K562 (cell line): Measurements from ENCODE around the gene CTSF. TPM values are rescaled to one million over a fixed set of nuclear protein-coding genes. Genes with fewer than 3 reads are reported as not detected.

Experiments used
- BCL6 ChIP-seq: fragments of 250-450 bp; sonication (Bioruptor Pico); IDR thresholded peaks from 2 replicates; pipeline ENCODE4 v1.4.0; 2020
- ETV1 ChIP-seq: fragments of 450-650 bp; conservative IDR thresholded peaks from 2 replicates; pipeline ENCODE4 v1.6.1; 2016; ENCODE audit warnings: missing genetic modification characterization, control low read depth, low read depth, missing compliant biosample characterization
- FUS ChIP-seq: fragments of 200-400 bp; formaldehyde crosslinking; optimal IDR thresholded peaks from 2 replicates; pipeline ENCODE3; 2017; ENCODE audit warnings: low read depth, low read length
- HDAC2 ChIP-seq: fragments of 450-650 bp; IDR thresholded peaks from 2 replicates; pipeline ENCODE4 v1.6.1; 2016; ENCODE audit warnings: mild to moderate bottlenecking
- HNRNPUL1 ChIP-seq: fragments of 200-400 bp; formaldehyde crosslinking; IDR thresholded peaks from 2 replicates; pipeline ENCODE4 v1.6.1; 2017; ENCODE audit warnings: low read length
- KDM1A ChIP-seq, 2 experiments: fragments of 450-650 bp; IDR thresholded peaks; 2 replicates each; pipeline ENCODE4 v1.6.1; 2016; ENCODE audit warnings: mild to moderate bottlenecking in 2 of 2
- LCOR ChIP-seq: sonication (generic); formaldehyde crosslinking; IDR thresholded peaks from 2 replicates; pipeline ENCODE4 v1.8.0; 2022; ENCODE audit warnings: mild to moderate bottlenecking, missing genetic modification reagents
- MAFG ChIP-seq: fragments of 450-650 bp; conservative IDR thresholded peaks from 2 replicates; pipeline ENCODE4 v1.6.1; 2016; ENCODE audit warnings: missing genetic modification characterization, missing compliant biosample characterization
- MEIS2 ChIP-seq: fragments of 450-650 bp; IDR thresholded peaks from 2 replicates; pipeline ENCODE4 v1.6.1; 2014; ENCODE audit warnings: mild to moderate bottlenecking; ENCODE audit not compliant: partially characterized antibody
- ZNF282 ChIP-seq: sonication (generic); formaldehyde crosslinking; IDR thresholded peaks from 2 replicates; pipeline ENCODE4 v1.8.1; 2023; ENCODE audit warnings: missing genetic modification reagents
- ZNF77 ChIP-seq: fragments of 250-450 bp; sonication (Bioruptor Pico); IDR thresholded peaks from 2 replicates; pipeline ENCODE4 v1.5.0; 2020
- polyA plus RNA-seq, 8 experiments: library from polyadenylated mRNA; depleted of rRNA in 4 of 8; stranded (reverse) in 5 of 8; unstranded in 3 of 8; fragments of >200 nt; fragmentation: Nextera tagmentation in 2 of 8; fragmentation: Illumina TruSeq in 1 of 8; extraction: Ambion mirVana in 2 of 8; extraction: Trizol in 1 of 8; gene quantifications; 2 replicates each; pipeline versions ENCODE4 v1.2.1 to v1.2.3, GENCODE V29; 2011 to 2014; ENCODE audit warnings: inconsistent platforms in 1 of 8, missing spikeins in 1 of 8
- total RNA-seq, 7 experiments: library from RNA; depleted of rRNA in 6 of 7; stranded (reverse); fragments of >200 nt in 6 of 7; fragmentation: Illumina TruSeq in 2 of 7; extraction: Trizol in 2 of 7; gene quantifications; 2 replicates each; pipeline versions ENCODE4 v1.2.1 to v1.2.3, GENCODE V29; 2011 to 2021; ENCODE audit warnings: low replicate concordance in 1 of 7
- TF ChIP-seq, protein P1 (sequence below), 2 experiments: fragments of 450-650 bp; formaldehyde crosslinking in 1 of 2; IDR thresholded peaks; 2 replicates each; pipeline versions ENCODE4 v1.4.0 to v1.6.1; 2014 to 2020; ENCODE audit warnings: mild to moderate bottlenecking in 2 of 2, borderline replicate concordance in 1 of 2, low read depth in 1 of 2
- TF ChIP-seq, protein P2 (sequence below): fragments of 450-650 bp; IDR thresholded peaks from one replicate; pipeline ENCODE4 v1.6.1; 2018; ENCODE audit warnings: mild to moderate bottlenecking, moderate library complexity; ENCODE audit not compliant: partially characterized antibody
- TF ChIP-seq, protein P3 (sequence below): fragments of 450-650 bp; IDR thresholded peaks from 2 replicates; pipeline ENCODE4 v1.6.1; 2017; ENCODE audit warnings: antibody characterized with exemption, mild to moderate bottlenecking

CTSF gene
- total and polyA plus RNA-seq, 9 of the 15 experiments (the other 6 are each of a cell fraction or from before 2014, with no cell fraction given), result 0.41 to 10.5 (median 3.8) TPM

DNA sequence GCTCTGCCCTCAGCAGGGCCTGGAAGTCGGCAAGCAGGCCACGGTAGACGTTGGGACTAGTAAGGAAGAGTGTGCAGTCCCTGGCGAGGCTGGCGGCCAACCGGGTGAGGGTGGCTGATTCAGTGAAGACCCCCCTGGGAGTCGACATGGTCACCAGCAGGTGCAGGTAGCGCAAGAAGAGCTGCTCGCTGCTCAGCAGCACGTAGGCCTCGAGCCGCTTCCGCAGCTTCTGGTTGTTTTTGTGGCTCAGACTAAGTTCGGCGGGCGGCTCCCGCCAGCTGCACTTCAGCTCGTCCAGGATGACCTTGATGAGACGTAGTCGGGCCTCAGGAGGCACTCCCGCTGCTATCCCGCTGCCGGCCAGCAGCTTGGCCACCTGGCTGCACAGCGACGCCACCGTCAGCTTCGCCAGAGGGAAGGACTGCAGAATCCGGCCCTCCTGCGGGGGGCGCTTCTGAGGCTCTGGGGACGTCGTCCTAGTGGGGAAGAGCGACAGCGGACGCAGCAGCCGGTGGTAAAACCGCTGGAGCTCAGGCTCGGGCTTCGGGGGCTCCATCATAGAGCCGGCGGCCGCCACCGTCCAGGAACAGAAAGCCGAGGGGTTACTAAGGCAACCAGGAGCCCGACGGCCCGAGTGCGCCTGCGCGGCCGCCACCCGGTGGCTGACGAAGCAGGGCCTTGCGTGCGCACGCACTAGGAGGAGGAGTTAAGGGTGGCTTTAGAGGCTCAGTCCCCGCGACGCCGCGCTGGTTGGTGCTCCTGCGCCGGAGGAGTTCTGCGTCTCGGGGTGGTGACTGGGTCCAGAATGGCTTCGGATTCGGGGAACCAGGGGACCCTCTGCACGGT is 24.3 kb upstream of the CTSF start, which contains the start of the genes CCDC87 and CCS (continued):
- TF ChIP-seq, protein P1, sequence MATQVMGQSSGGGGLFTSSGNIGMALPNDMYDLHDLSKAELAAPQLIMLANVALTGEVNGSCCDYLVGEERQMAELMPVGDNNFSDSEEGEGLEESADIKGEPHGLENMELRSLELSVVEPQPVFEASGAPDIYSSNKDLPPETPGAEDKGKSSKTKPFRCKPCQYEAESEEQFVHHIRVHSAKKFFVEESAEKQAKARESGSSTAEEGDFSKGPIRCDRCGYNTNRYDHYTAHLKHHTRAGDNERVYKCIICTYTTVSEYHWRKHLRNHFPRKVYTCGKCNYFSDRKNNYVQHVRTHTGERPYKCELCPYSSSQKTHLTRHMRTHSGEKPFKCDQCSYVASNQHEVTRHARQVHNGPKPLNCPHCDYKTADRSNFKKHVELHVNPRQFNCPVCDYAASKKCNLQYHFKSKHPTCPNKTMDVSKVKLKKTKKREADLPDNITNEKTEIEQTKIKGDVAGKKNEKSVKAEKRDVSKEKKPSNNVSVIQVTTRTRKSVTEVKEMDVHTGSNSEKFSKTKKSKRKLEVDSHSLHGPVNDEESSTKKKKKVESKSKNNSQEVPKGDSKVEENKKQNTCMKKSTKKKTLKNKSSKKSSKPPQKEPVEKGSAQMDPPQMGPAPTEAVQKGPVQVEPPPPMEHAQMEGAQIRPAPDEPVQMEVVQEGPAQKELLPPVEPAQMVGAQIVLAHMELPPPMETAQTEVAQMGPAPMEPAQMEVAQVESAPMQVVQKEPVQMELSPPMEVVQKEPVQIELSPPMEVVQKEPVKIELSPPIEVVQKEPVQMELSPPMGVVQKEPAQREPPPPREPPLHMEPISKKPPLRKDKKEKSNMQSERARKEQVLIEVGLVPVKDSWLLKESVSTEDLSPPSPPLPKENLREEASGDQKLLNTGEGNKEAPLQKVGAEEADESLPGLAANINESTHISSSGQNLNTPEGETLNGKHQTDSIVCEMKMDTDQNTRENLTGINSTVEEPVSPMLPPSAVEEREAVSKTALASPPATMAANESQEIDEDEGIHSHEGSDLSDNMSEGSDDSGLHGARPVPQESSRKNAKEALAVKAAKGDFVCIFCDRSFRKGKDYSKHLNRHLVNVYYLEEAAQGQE (IDR thresholded peaks at IDR 0.05; ENCODE audit: borderline replicate concordance), result peak; percentile 48
- TF ChIP-seq, protein P1 (CRISPR knock-in tag; IDR thresholded peaks at IDR 0.05; ENCODE audit: low read depth), result no peak
- no peak for TF ChIP-seq ZNF282 (CRISPR knock-in tag)
- TF ChIP-seq ZNF77 (CRISPR knock-in tag), result no peak
- TF ChIP-seq MEIS2, result peak; percentile 90
- no peak for TF ChIP-seq MAFG (tag)
- peak; percentile 83 for TF ChIP-seq HDAC2
- TF ChIP-seq, protein P2, sequence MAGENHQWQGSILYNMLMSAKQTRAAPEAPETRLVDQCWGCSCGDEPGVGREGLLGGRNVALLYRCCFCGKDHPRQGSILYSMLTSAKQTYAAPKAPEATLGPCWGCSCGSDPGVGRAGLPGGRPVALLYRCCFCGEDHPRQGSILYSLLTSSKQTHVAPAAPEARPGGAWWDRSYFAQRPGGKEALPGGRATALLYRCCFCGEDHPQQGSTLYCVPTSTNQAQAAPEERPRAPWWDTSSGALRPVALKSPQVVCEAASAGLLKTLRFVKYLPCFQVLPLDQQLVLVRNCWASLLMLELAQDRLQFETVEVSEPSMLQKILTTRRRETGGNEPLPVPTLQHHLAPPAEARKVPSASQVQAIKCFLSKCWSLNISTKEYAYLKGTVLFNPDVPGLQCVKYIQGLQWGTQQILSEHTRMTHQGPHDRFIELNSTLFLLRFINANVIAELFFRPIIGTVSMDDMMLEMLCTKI, result no peak
- TF ChIP-seq, protein P3, sequence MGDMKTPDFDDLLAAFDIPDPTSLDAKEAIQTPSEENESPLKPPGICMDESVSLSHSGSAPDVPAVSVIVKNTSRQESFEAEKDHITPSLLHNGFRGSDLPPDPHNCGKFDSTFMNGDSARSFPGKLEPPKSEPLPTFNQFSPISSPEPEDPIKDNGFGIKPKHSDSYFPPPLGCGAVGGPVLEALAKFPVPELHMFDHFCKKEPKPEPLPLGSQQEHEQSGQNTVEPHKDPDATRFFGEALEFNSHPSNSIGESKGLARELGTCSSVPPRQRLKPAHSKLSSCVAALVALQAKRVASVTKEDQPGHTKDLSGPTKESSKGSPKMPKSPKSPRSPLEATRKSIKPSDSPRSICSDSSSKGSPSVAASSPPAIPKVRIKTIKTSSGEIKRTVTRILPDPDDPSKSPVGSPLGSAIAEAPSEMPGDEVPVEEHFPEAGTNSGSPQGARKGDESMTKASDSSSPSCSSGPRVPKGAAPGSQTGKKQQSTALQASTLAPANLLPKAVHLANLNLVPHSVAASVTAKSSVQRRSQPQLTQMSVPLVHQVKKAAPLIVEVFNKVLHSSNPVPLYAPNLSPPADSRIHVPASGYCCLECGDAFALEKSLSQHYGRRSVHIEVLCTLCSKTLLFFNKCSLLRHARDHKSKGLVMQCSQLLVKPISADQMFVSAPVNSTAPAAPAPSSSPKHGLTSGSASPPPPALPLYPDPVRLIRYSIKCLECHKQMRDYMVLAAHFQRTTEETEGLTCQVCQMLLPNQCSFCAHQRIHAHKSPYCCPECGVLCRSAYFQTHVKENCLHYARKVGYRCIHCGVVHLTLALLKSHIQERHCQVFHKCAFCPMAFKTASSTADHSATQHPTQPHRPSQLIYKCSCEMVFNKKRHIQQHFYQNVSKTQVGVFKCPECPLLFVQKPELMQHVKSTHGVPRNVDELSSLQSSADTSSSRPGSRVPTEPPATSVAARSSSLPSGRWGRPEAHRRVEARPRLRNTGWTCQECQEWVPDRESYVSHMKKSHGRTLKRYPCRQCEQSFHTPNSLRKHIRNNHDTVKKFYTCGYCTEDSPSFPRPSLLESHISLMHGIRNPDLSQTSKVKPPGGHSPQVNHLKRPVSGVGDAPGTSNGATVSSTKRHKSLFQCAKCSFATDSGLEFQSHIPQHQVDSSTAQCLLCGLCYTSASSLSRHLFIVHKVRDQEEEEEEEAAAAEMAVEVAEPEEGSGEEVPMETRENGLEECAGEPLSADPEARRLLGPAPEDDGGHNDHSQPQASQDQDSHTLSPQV, result peak; percentile 58; the same call in 1 of the 2 replicates
- TF ChIP-seq FUS, result no peak
- TF ChIP-seq KDM1A (IDR thresholded peaks at IDR 0.05), result no peak
- TF ChIP-seq LCOR (CRISPR knock-in tag), result 0 out of 2 replicates have a peak, but pooled peaks have one; percentile 49
- no peak for TF ChIP-seq HNRNPUL1
- no peak for TF ChIP-seq BCL6 (CRISPR knock-in tag)
- TF ChIP-seq ETV1 (tag), result no peak; the same call in 1 of the 2 replicates
